ENCODE results near the gene LBP. TPM values are rescaled to one million over a fixed set of nuclear protein-coding genes. Genes with fewer than 3 reads are reported as not detected.

Gene LBP
- total RNA-seq, 1 donor, result not detected

- H3K4me3 ChIP-seq (ENCODE audit: low read depth, low read length), result no peak overlapping the region
- TF ChIP-seq CTCF (IDR thresholded peaks at IDR 0.05; ENCODE audit: insufficient read depth, low read depth, low read length), result no peak
- DNase-seq (ENCODE audit: low read depth), result no peak
Observed at GRCh38 chr20:38354227-38354626, 7.9 kb downstream of the LBP start.

- no peak for DNase-seq (ENCODE audit: low read depth)
- no peak for TF ChIP-seq CTCF (IDR thresholded peaks at IDR 0.05; ENCODE audit: insufficient read depth, low read depth, low read length)
- H3K4me3 ChIP-seq (ENCODE audit: low read depth, low read length), result no peak overlapping the region
Observed at GRCh38 chr20:38355161-38356012, 9.1 kb downstream of the LBP start.

GRCh38 chr20:38357653-38358207, 11.4 kb downstream of the LBP start:
- TF ChIP-seq CTCF (IDR thresholded peaks at IDR 0.05; ENCODE audit: insufficient read depth, low read depth, low read length), result no peak
- DNase-seq (ENCODE audit: low read depth), result no peak

GRCh38 chr20:38358556-38358955, 12.3 kb downstream of the LBP start:
- DNase-seq (ENCODE audit: low read depth), result no peak

More at GRCh38 chr20:38357653-38358207, 11.4 kb downstream of the LBP start:
- no peak overlapping the region for H3K4me3 ChIP-seq (ENCODE audit: low read depth, low read length)

GRCh38 chr20:38363004-38363747, 16.9 kb downstream of the LBP start:
- no peak overlapping the region for H3K4me3 ChIP-seq (ENCODE audit: low read depth, low read length)
- no peak for DNase-seq (ENCODE audit: low read depth)

More at GRCh38 chr20:38358556-38358955, 12.3 kb downstream of the LBP start:
- no peak overlapping the region for H3K4me3 ChIP-seq (ENCODE audit: low read depth, low read length)
- TF ChIP-seq CTCF (IDR thresholded peaks at IDR 0.05; ENCODE audit: insufficient read depth, low read depth, low read length), result no peak

GRCh38 chr20:38369389-38369788, 23.1 kb downstream of the LBP start:
- peak; percentile 9 for DNase-seq (ENCODE audit: low read depth)
- TF ChIP-seq CTCF (IDR thresholded peaks at IDR 0.05; ENCODE audit: insufficient read depth, low read depth, low read length), result no peak
- H3K4me3 ChIP-seq (ENCODE audit: low read depth, low read length), result no peak overlapping the region

More at GRCh38 chr20:38363004-38363747, 16.9 kb downstream of the LBP start:
- TF ChIP-seq CTCF (IDR thresholded peaks at IDR 0.05; ENCODE audit: insufficient read depth, low read depth, low read length), result no peak
